HepG2 (cell line): ENCODE results near the gene NET1. TPM values are rescaled to one million over a fixed set of nuclear protein-coding genes. Genes with fewer than 3 reads are reported as not detected.
A peak's percentile ranks its signal among the peaks of the same experiment; 100 is the strongest.

Source experiments
- AKAP8 ChIP-seq: sonication (generic); formaldehyde crosslinking; IDR thresholded peaks from 2 replicates; pipeline ENCODE4 v1.5.1; 2020; ENCODE audit warnings: mild to moderate bottlenecking, missing genetic modification reagents
- EHMT2 ChIP-seq: fragments of 200-600 bp; sonication (generic); IDR thresholded peaks from 2 replicates; pipeline ENCODE4 v1.7.0; 2017; ENCODE audit warnings: antibody characterized with exemption, low read depth, low read length, borderline replicate concordance
- FOXA3 ChIP-seq: IDR thresholded peaks from 2 replicates; pipeline ENCODE4 v1.6.1; 2016; ENCODE audit warnings: missing genetic modification reagents, missing compliant biosample characterization
- GABPB1 ChIP-seq: IDR thresholded peaks from 2 replicates; pipeline ENCODE4 v1.6.1; 2016; ENCODE audit warnings: mild to moderate bottlenecking, missing genetic modification reagents, moderate library complexity, missing compliant biosample characterization
- HCFC1 ChIP-seq: fragments of 150-350 bp; IDR thresholded peaks from 2 replicates; pipeline ENCODE4 v1.6.1; 2014; ENCODE audit warnings: low read depth, low read length
- RARG ChIP-seq: sonication (generic); formaldehyde crosslinking; IDR thresholded peaks from 2 replicates; pipeline ENCODE4 v1.4.0; 2020; ENCODE audit warnings: low read depth, mild to moderate bottlenecking, missing genetic modification reagents
- RBM39 ChIP-seq: fragments of 200-400 bp; formaldehyde crosslinking; IDR thresholded peaks from one replicate; pipeline ENCODE4 v1.6.1; 2018; ENCODE audit warnings: antibody characterized with exemption, mild to moderate bottlenecking, low read depth, low read length; ENCODE audit not compliant: poor library complexity, severe bottlenecking
- TBX2 ChIP-seq: sonication (generic); formaldehyde crosslinking; IDR thresholded peaks from 2 replicates; pipeline ENCODE4 v1.5.0; 2020; ENCODE audit warnings: missing genetic modification reagents, mild to moderate bottlenecking, borderline replicate concordance
- THAP11 ChIP-seq: IDR thresholded peaks from 2 replicates; pipeline ENCODE4 v1.6.1; 2016; ENCODE audit warnings: missing biosample characterization, missing genetic modification reagents
- XBP1 ChIP-seq: sonication (generic); formaldehyde crosslinking; IDR thresholded peaks from 2 replicates; pipeline ENCODE4 v1.5.0; 2020; ENCODE audit warnings: missing genetic modification reagents
- YY1 ChIP-seq: IDR thresholded peaks from 2 replicates; pipeline ENCODE4 v1.6.1; 2011; ENCODE audit warnings: low read length, low read depth, moderate library complexity, mild to moderate bottlenecking; ENCODE audit not compliant: insufficient read depth, insufficient replicate concordance
- ZBTB38 ChIP-seq: sonication (generic); formaldehyde crosslinking; IDR thresholded peaks from 2 replicates; pipeline ENCODE4 v1.5.1; 2020; ENCODE audit warnings: mild to moderate bottlenecking, missing genetic modification reagents
- ZNF335 ChIP-seq: sonication (generic); formaldehyde crosslinking; IDR thresholded peaks from 2 replicates; pipeline ENCODE4 v1.4.0; 2020; ENCODE audit warnings: missing genetic modification reagents
- ZSCAN12 ChIP-seq: sonication (generic); formaldehyde crosslinking; IDR thresholded peaks from 2 replicates; pipeline ENCODE4 v1.9.0; 2021; ENCODE audit warnings: mild to moderate bottlenecking, missing genetic modification reagents
- ZSCAN22 ChIP-seq: sonication (generic); formaldehyde crosslinking; IDR thresholded peaks from 2 replicates; pipeline ENCODE4 v1.4.0; 2020; ENCODE audit warnings: mild to moderate bottlenecking, missing genetic modification reagents
- polyA plus RNA-seq, 8 experiments: library from polyadenylated mRNA; depleted of rRNA in 3 of 8; stranded (reverse) in 7 of 8; unstranded in 1 of 8; fragments of >200 nt; fragmentation: Illumina TruSeq in 4 of 8; extraction: Trizol in 4 of 8; gene quantifications; 2 replicates each; pipeline versions ENCODE4 v1.2.1 to v1.2.3, GENCODE V29; 2011 to 2016; ENCODE audit warnings: low read depth in 4 of 8, missing spikeins in 1 of 8, mixed read lengths in 1 of 8; ENCODE audit not compliant: insufficient read depth in 1 of 8
- total RNA-seq, 5 experiments: library from RNA; depleted of rRNA; stranded (reverse); fragments of >200 nt; fragmentation: Illumina TruSeq; extraction: Trizol; gene quantifications; 2 replicates each; pipeline ENCODE4 v1.2.3, GENCODE V29; 2016; ENCODE audit warnings: low read depth in 1 of 5
- TF ChIP-seq, protein P1 (sequence below): sonication (generic); formaldehyde crosslinking; IDR thresholded peaks from 2 replicates; pipeline ENCODE4 v1.9.0; 2021; ENCODE audit warnings: missing genetic modification reagents, borderline replicate concordance
- TF ChIP-seq, protein P2 (sequence below): sonication (generic); formaldehyde crosslinking; IDR thresholded peaks from 2 replicates; pipeline ENCODE4 v1.8.1; 2022; ENCODE audit warnings: mild to moderate bottlenecking, missing genetic modification reagents
- TF ChIP-seq, protein P3 (sequence below): sonication (generic); formaldehyde crosslinking; IDR thresholded peaks from 2 replicates; pipeline ENCODE4 v1.4.0; 2020; ENCODE audit warnings: missing genetic modification reagents
- TF ChIP-seq, protein P4 (sequence below): sonication (generic); formaldehyde crosslinking; IDR thresholded peaks from 2 replicates; pipeline ENCODE4 v1.5.0; 2020; ENCODE audit warnings: missing genetic modification reagents
- TF ChIP-seq, protein P5 (sequence below): sonication (generic); formaldehyde crosslinking; IDR thresholded peaks from 2 replicates; pipeline ENCODE4 v1.4.0; 2020; ENCODE audit warnings: missing genetic modification reagents

The NET1 gene
- total and polyA plus RNA-seq, 2 of the 13 experiments (the other 11 are each of a cell fraction or from before 2014, with no cell fraction given) = 48.1 to 65.8 TPM

DNA sequence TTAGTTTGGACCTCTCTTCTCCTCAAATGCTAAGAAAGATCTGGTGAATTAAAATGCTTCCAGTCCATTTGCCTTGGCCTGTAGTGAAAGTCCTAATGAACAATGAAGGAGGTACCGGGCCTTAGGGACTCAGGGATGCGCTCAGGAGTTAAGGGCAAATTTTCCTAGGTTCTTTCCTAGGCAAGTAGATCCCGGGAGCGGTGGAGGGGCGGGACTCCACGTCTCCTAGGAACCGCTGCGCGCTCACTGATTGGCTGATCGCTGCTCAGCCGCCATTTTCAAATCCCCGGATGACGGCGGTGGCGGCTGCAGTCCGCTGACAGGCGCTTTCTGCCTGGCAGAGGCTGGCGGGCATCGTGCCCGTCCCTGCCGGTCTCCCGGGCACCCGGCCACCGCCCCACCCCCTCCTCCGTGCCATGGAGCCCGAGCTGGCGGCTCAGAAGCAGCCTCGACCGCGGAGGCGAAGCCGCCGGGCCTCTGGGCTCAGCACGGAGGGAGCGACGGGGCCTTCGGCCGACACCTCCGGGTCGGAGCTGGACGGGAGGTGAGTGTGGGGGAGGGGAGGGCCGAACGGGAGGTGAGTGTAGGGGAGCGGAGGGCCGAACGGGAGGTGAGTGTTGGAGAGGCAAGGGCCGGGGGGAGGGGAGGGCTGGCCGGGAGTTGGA, at the start of gene NET1 (continued):
- TF ChIP-seq, protein P1, sequence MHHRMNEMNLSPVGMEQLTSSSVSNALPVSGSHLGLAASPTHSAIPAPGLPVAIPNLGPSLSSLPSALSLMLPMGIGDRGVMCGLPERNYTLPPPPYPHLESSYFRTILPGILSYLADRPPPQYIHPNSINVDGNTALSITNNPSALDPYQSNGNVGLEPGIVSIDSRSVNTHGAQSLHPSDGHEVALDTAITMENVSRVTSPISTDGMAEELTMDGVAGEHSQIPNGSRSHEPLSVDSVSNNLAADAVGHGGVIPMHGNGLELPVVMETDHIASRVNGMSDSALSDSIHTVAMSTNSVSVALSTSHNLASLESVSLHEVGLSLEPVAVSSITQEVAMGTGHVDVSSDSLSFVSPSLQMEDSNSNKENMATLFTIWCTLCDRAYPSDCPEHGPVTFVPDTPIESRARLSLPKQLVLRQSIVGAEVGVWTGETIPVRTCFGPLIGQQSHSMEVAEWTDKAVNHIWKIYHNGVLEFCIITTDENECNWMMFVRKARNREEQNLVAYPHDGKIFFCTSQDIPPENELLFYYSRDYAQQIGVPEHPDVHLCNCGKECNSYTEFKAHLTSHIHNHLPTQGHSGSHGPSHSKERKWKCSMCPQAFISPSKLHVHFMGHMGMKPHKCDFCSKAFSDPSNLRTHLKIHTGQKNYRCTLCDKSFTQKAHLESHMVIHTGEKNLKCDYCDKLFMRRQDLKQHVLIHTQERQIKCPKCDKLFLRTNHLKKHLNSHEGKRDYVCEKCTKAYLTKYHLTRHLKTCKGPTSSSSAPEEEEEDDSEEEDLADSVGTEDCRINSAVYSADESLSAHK = no peak
- no peak for TF ChIP-seq EHMT2
- TF ChIP-seq, protein P2, sequence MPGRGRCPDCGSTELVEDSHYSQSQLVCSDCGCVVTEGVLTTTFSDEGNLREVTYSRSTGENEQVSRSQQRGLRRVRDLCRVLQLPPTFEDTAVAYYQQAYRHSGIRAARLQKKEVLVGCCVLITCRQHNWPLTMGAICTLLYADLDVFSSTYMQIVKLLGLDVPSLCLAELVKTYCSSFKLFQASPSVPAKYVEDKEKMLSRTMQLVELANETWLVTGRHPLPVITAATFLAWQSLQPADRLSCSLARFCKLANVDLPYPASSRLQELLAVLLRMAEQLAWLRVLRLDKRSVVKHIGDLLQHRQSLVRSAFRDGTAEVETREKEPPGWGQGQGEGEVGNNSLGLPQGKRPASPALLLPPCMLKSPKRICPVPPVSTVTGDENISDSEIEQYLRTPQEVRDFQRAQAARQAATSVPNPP = no peak
- TF ChIP-seq AKAP8 = no peak
- no peak for TF ChIP-seq FOXA3 (CRISPR knock-in tag)
- no peak for TF ChIP-seq ZSCAN12
- TF ChIP-seq, protein P3, sequence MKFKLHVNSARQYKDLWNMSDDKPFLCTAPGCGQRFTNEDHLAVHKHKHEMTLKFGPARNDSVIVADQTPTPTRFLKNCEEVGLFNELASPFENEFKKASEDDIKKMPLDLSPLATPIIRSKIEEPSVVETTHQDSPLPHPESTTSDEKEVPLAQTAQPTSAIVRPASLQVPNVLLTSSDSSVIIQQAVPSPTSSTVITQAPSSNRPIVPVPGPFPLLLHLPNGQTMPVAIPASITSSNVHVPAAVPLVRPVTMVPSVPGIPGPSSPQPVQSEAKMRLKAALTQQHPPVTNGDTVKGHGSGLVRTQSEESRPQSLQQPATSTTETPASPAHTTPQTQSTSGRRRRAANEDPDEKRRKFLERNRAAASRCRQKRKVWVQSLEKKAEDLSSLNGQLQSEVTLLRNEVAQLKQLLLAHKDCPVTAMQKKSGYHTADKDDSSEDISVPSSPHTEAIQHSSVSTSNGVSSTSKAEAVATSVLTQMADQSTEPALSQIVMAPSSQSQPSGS (CRISPR knock-in tag) = no peak
- TF ChIP-seq XBP1 (CRISPR knock-in tag) = no peak
- peak; percentile 76 for TF ChIP-seq GABPB1 (CRISPR knock-in tag)
- no peak for TF ChIP-seq ZSCAN22 (CRISPR knock-in tag)
- no peak for TF ChIP-seq ZBTB38 (CRISPR knock-in tag)
- TF ChIP-seq, protein P4, sequence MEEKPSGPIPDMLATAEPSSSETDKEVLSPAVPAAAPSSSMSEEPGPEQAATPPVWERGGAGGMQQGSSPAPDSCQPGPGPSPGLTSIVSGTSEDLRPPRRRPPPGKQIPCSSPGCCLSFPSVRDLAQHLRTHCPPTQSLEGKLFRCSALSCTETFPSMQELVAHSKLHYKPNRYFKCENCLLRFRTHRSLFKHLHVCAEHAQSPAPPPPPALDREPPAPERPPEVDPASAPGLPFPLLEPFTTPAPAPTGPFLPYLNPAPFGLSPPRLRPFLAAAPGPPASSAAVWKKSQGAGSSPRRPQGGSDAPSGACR = no peak
- peak; percentile 90 for TF ChIP-seq YY1
- TF ChIP-seq HCFC1 = no peak
- TF ChIP-seq THAP11 (CRISPR knock-in tag) = no peak
- no peak for TF ChIP-seq TBX2
- no peak for TF ChIP-seq RBM39
- TF ChIP-seq RARG (CRISPR knock-in tag) = no peak
- TF ChIP-seq, protein P5, sequence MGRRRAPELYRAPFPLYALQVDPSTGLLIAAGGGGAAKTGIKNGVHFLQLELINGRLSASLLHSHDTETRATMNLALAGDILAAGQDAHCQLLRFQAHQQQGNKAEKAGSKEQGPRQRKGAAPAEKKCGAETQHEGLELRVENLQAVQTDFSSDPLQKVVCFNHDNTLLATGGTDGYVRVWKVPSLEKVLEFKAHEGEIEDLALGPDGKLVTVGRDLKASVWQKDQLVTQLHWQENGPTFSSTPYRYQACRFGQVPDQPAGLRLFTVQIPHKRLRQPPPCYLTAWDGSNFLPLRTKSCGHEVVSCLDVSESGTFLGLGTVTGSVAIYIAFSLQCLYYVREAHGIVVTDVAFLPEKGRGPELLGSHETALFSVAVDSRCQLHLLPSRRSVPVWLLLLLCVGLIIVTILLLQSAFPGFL (CRISPR knock-in tag) = no peak
- TF ChIP-seq ZNF335 = no peak
